SK-N-SH treated with all-trans-retinoic acid at 6 μM for 48 hours (cell line): ENCODE measurements around the gene DCHS2.

Experiments used
- RARB ChIP-seq: fragments of 250-450 bp; sonication (Bioruptor Pico); IDR thresholded peaks from 2 replicates; pipeline ENCODE4 v1.8.0; 2021; ENCODE audit warnings: mild to moderate bottlenecking, moderate library complexity
- TSHZ2 ChIP-seq: fragments of 250-450 bp; sonication (Bioruptor Pico); IDR thresholded peaks from 2 replicates; pipeline ENCODE4 v1.5.0; 2020; ENCODE audit warnings: mild to moderate bottlenecking, moderate library complexity
- ZFP3 ChIP-seq: fragments of 250-450 bp; sonication (Bioruptor Pico); IDR thresholded peaks from 2 replicates; pipeline ENCODE4 v1.5.0; 2020; ENCODE audit warnings: mild to moderate bottlenecking, moderate library complexity

DNA sequence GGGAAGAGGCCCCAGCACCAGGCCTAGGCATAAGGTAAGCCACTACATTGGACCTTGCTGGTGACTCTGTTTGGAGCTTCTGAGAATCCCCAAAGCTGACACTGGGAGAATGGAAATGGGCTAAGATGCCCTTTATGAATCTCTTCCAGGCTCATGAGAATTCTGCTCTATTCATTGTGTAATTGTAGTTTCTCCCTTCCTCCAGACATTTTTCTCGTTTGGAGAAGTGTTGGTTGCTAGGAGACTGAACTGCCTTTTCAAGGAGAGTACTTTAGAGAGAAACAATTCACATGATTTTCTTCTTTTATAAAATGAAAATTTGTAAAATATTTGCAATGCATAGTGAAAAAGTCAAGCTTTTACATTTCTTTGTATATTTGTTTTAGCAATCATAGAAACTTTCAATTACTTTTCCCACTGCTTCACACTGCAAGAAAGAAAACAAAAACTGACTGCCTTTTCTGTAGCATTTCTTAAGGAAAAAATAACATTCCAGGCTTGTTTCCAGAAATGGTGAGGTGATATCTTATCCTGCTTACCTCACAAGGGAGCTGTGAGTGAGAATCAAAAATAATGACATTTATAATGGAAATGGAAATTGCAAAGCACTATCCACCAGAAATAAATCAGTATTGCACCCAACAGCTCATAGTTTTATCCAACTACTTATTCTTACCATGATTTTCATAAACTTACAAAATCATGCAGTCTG is 24.9 kb upstream of the DCHS2 start:
- TF ChIP-seq TSHZ2 (CRISPR knock-in tag) (no peak), ZFP3 (no peak), RARB (no peak)
